ENCODE data around the gene ARPP19.

DNA sequence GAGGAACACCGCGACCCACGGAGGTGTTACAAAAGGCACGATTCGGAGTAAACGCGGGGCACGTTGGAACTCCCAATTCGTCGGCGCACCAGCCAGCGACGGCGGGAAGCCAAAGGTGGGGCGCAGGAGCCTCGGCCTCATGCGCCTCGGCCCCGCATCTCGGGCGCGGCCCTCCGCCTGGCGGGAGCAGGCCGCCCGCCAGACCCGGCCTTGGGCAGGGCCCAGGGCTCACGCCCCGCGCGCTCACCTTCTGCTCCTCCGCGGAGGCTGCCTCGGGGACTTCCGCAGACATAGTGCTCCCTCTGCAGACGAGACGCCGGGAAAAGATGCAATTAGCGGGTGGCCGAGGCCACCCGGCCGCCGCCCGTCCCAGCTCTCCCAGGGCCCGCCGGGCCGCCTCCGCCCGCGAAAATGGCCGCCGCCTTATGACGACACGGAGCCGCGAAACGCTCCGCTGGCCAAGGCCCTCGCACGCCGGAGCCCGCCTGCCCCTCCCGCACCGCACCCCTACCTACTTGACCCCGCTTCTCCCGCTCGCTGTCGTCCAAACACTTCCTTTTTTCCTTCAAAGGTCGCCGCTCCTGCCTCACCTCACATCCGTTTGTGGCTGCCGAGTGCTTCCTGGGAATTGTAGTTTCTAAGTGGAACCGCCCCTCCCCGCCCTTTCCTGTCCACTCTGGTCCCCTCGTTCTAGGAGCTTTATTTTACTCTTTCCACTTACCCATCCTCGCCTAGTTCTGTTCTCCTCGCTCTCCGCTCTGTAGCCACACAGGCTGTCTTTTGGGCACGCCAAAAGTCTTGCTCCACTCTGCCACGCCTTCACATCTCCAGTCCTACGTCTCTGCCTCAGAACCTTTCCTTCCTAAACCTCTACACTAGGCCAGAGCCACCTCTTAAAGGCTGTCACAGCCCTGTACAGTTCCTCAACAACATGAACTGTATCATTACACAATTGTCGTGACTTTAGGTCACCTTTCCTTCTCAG lies at the start of gene ARPP19:
- TF ChIP-seq ZFX (IDR thresholded peaks at IDR 0.05), result peak; percentile 100
- TF ChIP-seq, protein P1, sequence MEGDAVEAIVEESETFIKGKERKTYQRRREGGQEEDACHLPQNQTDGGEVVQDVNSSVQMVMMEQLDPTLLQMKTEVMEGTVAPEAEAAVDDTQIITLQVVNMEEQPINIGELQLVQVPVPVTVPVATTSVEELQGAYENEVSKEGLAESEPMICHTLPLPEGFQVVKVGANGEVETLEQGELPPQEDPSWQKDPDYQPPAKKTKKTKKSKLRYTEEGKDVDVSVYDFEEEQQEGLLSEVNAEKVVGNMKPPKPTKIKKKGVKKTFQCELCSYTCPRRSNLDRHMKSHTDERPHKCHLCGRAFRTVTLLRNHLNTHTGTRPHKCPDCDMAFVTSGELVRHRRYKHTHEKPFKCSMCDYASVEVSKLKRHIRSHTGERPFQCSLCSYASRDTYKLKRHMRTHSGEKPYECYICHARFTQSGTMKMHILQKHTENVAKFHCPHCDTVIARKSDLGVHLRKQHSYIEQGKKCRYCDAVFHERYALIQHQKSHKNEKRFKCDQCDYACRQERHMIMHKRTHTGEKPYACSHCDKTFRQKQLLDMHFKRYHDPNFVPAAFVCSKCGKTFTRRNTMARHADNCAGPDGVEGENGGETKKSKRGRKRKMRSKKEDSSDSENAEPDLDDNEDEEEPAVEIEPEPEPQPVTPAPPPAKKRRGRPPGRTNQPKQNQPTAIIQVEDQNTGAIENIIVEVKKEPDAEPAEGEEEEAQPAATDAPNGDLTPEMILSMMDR (IDR thresholded peaks at IDR 0.05 in 2 of 3, conservative IDR thresholded peaks at IDR 0.05 in 1 of 3; ENCODE audit: borderline replicate concordance in 1 of 3, insufficient read depth in 1 of 3, low read depth in 2 of 3, low read length in 2 of 3), result no peak
- TF ChIP-seq POLR2AphosphoS5 (IDR thresholded peaks at IDR 0.05; ENCODE audit: low read depth, low read length), result peak; percentile 92
- peak; percentile 91 for TF ChIP-seq YY1 (IDR thresholded peaks at IDR 0.05; ENCODE audit: extremely low read depth, insufficient replicate concordance, low read depth, low read length)
- peak; percentile 40 for TF ChIP-seq POLR2A (IDR thresholded peaks at IDR 0.05; ENCODE audit: borderline replicate concordance, extremely low read depth, insufficient read depth, insufficient read length)
- TF ChIP-seq, protein P2, sequence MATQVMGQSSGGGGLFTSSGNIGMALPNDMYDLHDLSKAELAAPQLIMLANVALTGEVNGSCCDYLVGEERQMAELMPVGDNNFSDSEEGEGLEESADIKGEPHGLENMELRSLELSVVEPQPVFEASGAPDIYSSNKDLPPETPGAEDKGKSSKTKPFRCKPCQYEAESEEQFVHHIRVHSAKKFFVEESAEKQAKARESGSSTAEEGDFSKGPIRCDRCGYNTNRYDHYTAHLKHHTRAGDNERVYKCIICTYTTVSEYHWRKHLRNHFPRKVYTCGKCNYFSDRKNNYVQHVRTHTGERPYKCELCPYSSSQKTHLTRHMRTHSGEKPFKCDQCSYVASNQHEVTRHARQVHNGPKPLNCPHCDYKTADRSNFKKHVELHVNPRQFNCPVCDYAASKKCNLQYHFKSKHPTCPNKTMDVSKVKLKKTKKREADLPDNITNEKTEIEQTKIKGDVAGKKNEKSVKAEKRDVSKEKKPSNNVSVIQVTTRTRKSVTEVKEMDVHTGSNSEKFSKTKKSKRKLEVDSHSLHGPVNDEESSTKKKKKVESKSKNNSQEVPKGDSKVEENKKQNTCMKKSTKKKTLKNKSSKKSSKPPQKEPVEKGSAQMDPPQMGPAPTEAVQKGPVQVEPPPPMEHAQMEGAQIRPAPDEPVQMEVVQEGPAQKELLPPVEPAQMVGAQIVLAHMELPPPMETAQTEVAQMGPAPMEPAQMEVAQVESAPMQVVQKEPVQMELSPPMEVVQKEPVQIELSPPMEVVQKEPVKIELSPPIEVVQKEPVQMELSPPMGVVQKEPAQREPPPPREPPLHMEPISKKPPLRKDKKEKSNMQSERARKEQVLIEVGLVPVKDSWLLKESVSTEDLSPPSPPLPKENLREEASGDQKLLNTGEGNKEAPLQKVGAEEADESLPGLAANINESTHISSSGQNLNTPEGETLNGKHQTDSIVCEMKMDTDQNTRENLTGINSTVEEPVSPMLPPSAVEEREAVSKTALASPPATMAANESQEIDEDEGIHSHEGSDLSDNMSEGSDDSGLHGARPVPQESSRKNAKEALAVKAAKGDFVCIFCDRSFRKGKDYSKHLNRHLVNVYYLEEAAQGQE (IDR thresholded peaks at IDR 0.05; ENCODE audit: low read depth), result no peak
- TF ChIP-seq EZH2 (IDR thresholded peaks at IDR 0.05), result no peak

All from HCT116 (cell line).